Ishikawa (cell line): Measurements from ENCODE around the gene FIGN.

Experiments used
- CEBPB ChIP-seq: IDR thresholded peaks from 2 replicates; pipeline ENCODE4 v1.6.1; 2012
- EGR1 ChIP-seq: IDR thresholded peaks from 2 replicates; pipeline ENCODE4 v1.6.1; 2012
- EP300 ChIP-seq: IDR thresholded peaks from 2 replicates; pipeline ENCODE4 v1.6.1; 2012; ENCODE audit warnings: borderline replicate concordance
- NFIC ChIP-seq: IDR thresholded peaks from 2 replicates; pipeline ENCODE4 v1.6.1; 2012
- RAD21 ChIP-seq: IDR thresholded peaks from 2 replicates; pipeline ENCODE4 v1.6.1; 2012; ENCODE audit warnings: low read depth
- TAF1 ChIP-seq: IDR thresholded peaks from 2 replicates; pipeline ENCODE4 v1.6.1; 2012; ENCODE audit warnings: low read depth, mild to moderate bottlenecking
- TEAD4 ChIP-seq: IDR thresholded peaks from 2 replicates; pipeline ENCODE4 v1.6.1; 2012
- YY1 ChIP-seq: IDR thresholded peaks from 2 replicates; pipeline ENCODE4 v1.6.1; 2012; ENCODE audit warnings: low read depth
- TF ChIP-seq, protein P1 (sequence below): IDR thresholded peaks from 2 replicates; pipeline ENCODE4 v1.6.1; 2012; ENCODE audit warnings: low read depth, mild to moderate bottlenecking

DNA sequence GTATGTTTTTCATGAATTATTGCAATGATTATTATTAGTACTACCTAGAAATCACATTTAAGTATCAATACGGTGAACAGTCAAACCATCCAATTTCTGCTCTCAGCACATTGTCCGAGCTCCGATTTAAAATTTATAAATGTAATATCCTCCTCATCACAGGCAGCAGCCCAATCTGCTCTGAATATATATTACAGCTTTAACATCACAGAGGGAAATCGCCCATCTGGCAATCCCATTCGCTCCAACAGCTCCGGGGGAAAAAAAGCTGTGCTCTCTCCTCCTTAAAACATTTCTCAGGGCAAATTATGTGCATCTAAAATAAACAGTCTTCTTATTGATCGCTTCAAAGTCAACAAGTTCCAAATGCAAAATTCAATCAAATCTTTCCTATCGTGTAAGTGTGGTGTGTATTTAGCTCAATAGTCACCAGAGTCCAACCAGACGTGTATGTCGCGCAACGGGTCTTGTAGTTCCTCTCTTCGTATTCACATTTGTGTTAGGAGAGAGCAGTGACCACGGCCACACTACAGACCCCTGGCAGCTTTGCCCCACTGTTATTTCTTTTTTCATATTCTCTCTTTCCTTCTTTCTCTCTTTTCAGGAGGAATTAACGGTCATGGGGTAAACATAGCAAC lies 2.4 kb downstream of the FIGN start:
- no peak for TF ChIP-seq CEBPB
- TF ChIP-seq, protein P1, sequence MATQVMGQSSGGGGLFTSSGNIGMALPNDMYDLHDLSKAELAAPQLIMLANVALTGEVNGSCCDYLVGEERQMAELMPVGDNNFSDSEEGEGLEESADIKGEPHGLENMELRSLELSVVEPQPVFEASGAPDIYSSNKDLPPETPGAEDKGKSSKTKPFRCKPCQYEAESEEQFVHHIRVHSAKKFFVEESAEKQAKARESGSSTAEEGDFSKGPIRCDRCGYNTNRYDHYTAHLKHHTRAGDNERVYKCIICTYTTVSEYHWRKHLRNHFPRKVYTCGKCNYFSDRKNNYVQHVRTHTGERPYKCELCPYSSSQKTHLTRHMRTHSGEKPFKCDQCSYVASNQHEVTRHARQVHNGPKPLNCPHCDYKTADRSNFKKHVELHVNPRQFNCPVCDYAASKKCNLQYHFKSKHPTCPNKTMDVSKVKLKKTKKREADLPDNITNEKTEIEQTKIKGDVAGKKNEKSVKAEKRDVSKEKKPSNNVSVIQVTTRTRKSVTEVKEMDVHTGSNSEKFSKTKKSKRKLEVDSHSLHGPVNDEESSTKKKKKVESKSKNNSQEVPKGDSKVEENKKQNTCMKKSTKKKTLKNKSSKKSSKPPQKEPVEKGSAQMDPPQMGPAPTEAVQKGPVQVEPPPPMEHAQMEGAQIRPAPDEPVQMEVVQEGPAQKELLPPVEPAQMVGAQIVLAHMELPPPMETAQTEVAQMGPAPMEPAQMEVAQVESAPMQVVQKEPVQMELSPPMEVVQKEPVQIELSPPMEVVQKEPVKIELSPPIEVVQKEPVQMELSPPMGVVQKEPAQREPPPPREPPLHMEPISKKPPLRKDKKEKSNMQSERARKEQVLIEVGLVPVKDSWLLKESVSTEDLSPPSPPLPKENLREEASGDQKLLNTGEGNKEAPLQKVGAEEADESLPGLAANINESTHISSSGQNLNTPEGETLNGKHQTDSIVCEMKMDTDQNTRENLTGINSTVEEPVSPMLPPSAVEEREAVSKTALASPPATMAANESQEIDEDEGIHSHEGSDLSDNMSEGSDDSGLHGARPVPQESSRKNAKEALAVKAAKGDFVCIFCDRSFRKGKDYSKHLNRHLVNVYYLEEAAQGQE = no peak
- TF ChIP-seq RAD21 = no peak
- no peak for TF ChIP-seq YY1
- TF ChIP-seq EGR1 = no peak
- TF ChIP-seq EP300 = no peak
- TF ChIP-seq TEAD4 = no peak
- TF ChIP-seq TAF1 = no peak
- TF ChIP-seq NFIC = no peak
